Common myeloid progenitor, CD34-positive (primary cell): Measurements from ENCODE around the gene SERPINA6. TPM values are rescaled to one million over a fixed set of nuclear protein-coding genes. Genes with fewer than 3 reads are reported as not detected.
"Not testable (repeated sequence)": the region's sequence is repeated elsewhere in the genome, so short reads cannot be mapped to it uniquely, and the experiment has no call there.

ENCODE experiments used
- CTCF ChIA-PET: fragments of 350-600 bp; sonication (Branson Sonifier 250); formaldehyde crosslinking; loops from one replicate; lab custom pipeline; 2021; ENCODE audit warnings: antibody characterized with exemption; lab: Charles Lee
- POLR2A ChIA-PET: fragments of 350-600 bp; sonication (Branson Sonifier 250); formaldehyde crosslinking; loops from one replicate; lab custom pipeline; 2021; ENCODE audit warnings: antibody characterized with exemption; lab: Charles Lee
- DNase-seq, 3 donors: peaks; one replicate each; pipeline versions ENCODE4 v3.0.0 to v3.0.0-alpha.2; 2013
- H3K27ac ChIP-seq, 2 experiments: 1 replicate in 1 of 2; 2 replicates in 1 of 2; pipeline ENCODE4 v1.7.0; 2013; ENCODE audit warnings: inconsistent platforms in 2 of 2, low read length in 2 of 2, mild to moderate bottlenecking in 2 of 2, low read depth in 1 of 2, moderate library complexity in 1 of 2; ENCODE audit not compliant: severe bottlenecking in 2 of 2, insufficient read depth in 1 of 2, poor library complexity in 1 of 2
- H3K27me3 ChIP-seq, 5 experiments: replicated peaks in 2 of 5; 1 replicate in 3 of 5; 2 replicates in 2 of 5; pipeline versions ENCODE4 v1.6.1 to v1.7.0; 2013; ENCODE audit warnings: low read length in 4 of 5, mild to moderate bottlenecking in 2 of 5, moderate library complexity in 2 of 5, inconsistent platforms in 1 of 5; ENCODE audit not compliant: insufficient read depth in 5 of 5, control insufficient read depth in 4 of 5
- H3K36me3 ChIP-seq, 4 experiments: 1 replicate in 2 of 4; 2 replicates in 2 of 4; pipeline versions ENCODE4 v1.6.1 to v1.7.0; 2013; ENCODE audit warnings: low read length in 3 of 4, control low read depth in 1 of 4, mild to moderate bottlenecking in 1 of 4; ENCODE audit not compliant: control insufficient read depth in 4 of 4, insufficient read depth in 4 of 4
- H3K4me1 ChIP-seq, 4 experiments: 1 replicate in 3 of 4; 2 replicates in 1 of 4; pipeline versions ENCODE4 v1.6.1 to v1.7.1; 2013; ENCODE audit warnings: low read length in 3 of 4, mild to moderate bottlenecking in 3 of 4, control low read depth in 1 of 4, inconsistent platforms in 1 of 4, moderate library complexity in 1 of 4; ENCODE audit not compliant: control insufficient read depth in 4 of 4, insufficient read depth in 4 of 4; ENCODE audit errors: control extremely low read depth in 1 of 4
- H3K4me3 ChIP-seq, 7 experiments: 1 replicate in 4 of 7; 2 replicates in 3 of 7; pipeline versions ENCODE4 v1.5.1 to v1.7.0; 2013; ENCODE audit warnings: mild to moderate bottlenecking in 7 of 7, low read length in 6 of 7, moderate library complexity in 6 of 7, inconsistent platforms in 2 of 7, low read depth in 2 of 7, control low read depth in 1 of 7; ENCODE audit not compliant: insufficient read depth in 4 of 7, control insufficient read depth in 1 of 7; ENCODE audit errors: extremely low read depth in 1 of 7
- H3K9me3 ChIP-seq, 5 experiments: 1 replicate in 4 of 5; 2 replicates in 1 of 5; pipeline versions ENCODE4 v1.6.1 to v1.7.1; 2013; ENCODE audit warnings: low read length in 4 of 5, mild to moderate bottlenecking in 2 of 5, inconsistent platforms in 1 of 5, low read depth in 1 of 5, moderate library complexity in 1 of 5; ENCODE audit not compliant: control insufficient read depth in 4 of 5, insufficient read depth in 2 of 5; ENCODE audit errors: control extremely low read depth in 1 of 5
- WGBS: methylation state at CpG from one replicate; pipeline ENCODE4 v1.1.5; 2013; ENCODE audit not compliant: insufficient coverage; 5-methylcytosine and 5-hydroxymethylcytosine counted together
- polyA plus RNA-seq: library from polyadenylated mRNA; unstranded; fragments of 120-200 nt; gene quantifications from one replicate; pipeline ENCODE4 v1.2.1, GENCODE V29; 2013

Gene SERPINA6, protein sequence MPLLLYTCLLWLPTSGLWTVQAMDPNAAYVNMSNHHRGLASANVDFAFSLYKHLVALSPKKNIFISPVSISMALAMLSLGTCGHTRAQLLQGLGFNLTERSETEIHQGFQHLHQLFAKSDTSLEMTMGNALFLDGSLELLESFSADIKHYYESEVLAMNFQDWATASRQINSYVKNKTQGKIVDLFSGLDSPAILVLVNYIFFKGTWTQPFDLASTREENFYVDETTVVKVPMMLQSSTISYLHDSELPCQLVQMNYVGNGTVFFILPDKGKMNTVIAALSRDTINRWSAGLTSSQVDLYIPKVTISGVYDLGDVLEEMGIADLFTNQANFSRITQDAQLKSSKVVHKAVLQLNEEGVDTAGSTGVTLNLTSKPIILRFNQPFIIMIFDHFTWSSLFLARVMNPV
- not detected for polyA plus RNA-seq

- 80% methylated on average over 12 of the region's 15 CpGs for WGBS
- H3K27ac ChIP-seq, result no peak within 1 kb of the TSS
- H3K9me3 ChIP-seq, result peaks cover 0 to 5% (median 0%) of the 10 kb centered on the region in 5 experiments
- H3K4me1 ChIP-seq, result no peaks in the 10 kb centered on the region
- peaks cover 0 to 4% (median 2%) of the 10 kb centered on the region in 5 experiments for H3K27me3 ChIP-seq
- ChIA-PET POLR2A (no interaction called here), CTCF (no interaction called here)
- DNase-seq, result no peak
- no peaks in the 10 kb centered on the region for H3K36me3 ChIP-seq
- H3K4me3 ChIP-seq, result no peak within 1 kb of the TSS
These were observed at the start of gene SERPINA6 for GRCh38 chr14:94322648-94323570. Gene SERPINA6, minus strand, starts transcription at chr14:94323336. Its CDS starts 8,688 bp downstream, at chr14:94314648.

DNA sequence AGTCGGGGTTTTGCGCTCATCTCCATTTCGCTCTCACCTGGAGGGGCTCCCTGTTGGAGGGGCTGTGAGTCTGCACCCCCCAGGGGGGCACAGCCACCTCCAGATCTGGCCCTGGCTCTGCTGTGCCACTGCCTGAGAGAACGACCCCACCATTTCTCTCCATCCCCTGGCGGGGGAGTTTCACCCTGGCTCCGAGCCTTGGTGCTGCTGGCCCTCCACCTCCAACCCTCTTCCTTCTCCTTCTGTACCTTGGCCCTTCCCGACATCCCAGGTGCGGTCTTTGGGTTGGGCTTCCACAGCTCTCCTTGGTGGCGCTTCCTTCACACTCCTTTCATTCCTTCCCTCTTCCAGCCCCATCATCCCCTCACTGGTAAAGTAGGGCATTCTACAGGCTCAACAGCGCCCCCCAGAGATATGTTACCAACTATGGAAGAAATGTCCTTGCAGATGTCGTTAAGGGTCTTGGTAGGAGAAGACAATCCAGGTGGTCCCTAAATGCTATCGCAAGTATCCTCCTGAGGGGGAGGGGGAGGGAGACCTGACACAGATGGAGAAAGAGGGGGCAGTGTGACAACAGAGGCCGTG is 49.0 kb upstream of the SERPINA6 start:
- 86% methylated on average over 12 of the region's 13 CpGs for WGBS
- no peak for DNase-seq
- Histone ChIP-seq H3K36me3 (no peaks in the 10 kb centered on the region), H3K9me3 (no peaks in the 10 kb centered on the region), H3K27ac (no peak overlapping the region), H3K27me3 (peaks cover 0 to 3% (median 0%) of the 10 kb centered on the region in 5 experiments), H3K4me1 (no peaks in the 10 kb centered on the region), H3K4me3 (no peak overlapping the region)
- CTCF ChIA-PET, result no interaction called here
- POLR2A ChIA-PET, result no interaction called here

DNA sequence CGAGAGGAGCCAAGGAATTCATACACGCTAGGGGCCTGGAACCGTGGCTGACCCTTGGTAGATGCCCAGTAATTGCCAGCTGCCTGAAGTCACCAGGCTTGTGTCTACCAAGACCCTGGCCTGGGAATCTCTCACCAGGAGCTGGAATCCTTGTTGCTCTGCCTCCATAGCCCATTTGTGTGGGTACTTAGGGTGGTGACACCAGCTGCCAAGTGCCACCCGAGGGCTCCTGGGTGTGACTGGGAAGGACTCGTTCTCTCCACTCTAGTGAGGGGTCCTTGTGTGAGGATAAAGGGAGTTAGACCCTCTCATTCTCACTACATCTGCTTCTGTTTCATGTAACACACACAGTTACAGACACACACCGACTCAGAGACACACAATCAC is 47.4 kb upstream of the SERPINA6 start:
- no peak for DNase-seq
- WGBS, result no CpG with 5 or more reads among the region's 6 CpGs
- Histone ChIP-seq H3K27ac (no peak overlapping the region), H3K9me3 (no peaks in the 10 kb centered on the region), H3K36me3 (no peaks in the 10 kb centered on the region), H3K4me3 (no peak overlapping the region), H3K4me1 (no peaks in the 10 kb centered on the region), H3K27me3 (peaks cover 0 to 3% (median 0%) of the 10 kb centered on the region in 5 experiments)
- CTCF ChIA-PET, result no interaction called here
- POLR2A ChIA-PET, result no interaction called here

DNA sequence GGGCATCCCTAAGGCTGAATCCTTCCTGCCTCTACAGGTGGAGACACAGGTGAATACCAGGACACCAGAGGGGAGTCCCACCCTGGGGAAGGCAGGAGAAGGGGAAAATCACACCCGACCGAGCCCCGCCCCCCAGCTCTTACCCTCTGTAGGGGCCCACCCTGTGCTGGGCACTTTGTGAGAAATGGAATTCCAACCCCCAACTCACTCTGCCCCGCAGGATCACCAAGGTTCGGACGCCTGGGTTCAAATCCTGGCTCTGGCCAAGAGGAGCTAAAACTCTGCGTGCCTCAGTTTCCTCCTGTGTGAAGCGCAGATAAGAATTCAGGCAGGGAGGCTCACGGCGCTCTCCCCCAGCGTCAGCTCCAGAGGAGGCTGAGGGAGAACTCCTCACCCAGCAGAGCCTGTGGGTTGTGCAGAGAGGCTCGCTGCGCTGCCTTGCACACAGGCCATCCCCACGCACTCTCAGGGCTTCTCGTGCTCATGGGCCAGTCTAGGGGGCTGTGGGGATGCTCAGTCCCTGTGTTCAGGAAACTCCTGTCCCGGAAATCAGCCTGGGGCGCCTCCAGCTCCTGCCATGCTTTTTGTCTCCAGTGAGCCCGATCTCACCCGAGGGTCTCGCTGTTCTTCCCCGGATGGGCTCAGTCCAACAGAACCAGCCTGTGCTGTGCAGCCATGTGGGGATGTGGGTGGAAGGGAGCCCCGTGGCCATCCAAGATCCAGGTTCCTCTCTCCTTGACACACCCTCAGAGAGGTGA is 46.8 kb upstream of the SERPINA6 start:
- H3K36me3 ChIP-seq, H3K27ac ChIP-seq, H3K4me3 ChIP-seq, H3K27me3 ChIP-seq, DNase-seq, H3K9me3 ChIP-seq, H3K4me1 ChIP-seq, POLR2A ChIA-PET: not testable (repeated sequence)
- 85% methylated on average over 10 of the region's 22 CpGs for WGBS
- CTCF ChIA-PET, result interaction anchor here (1.0 kb wide), 1 partner anchor 14 kb away, joined by 3 read pairs; no protein-coding TSS in a partner anchor

DNA sequence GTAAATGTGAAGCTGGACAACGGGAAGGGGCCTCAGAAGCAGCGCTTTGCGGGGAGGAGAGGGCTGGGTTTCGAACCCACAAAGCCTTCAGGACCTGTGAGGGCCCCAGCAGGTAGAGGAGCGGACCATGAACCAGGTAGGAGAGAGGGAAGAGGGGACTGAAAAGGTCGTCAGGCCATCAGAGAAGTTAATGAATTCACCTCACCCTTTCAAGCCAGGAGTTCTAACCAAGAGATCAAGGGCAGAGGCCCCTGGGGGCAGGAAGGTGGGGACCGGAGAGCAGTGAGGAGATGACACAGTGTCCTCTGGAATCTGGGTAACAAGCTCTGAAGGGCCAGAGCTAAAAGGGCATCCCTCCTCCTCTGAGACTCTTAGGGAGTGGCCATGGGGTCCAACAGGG is 45.8 kb upstream of the SERPINA6 start:
- Histone ChIP-seq H3K9me3 (no peaks in the 10 kb centered on the region), H3K4me1 (no peaks in the 10 kb centered on the region), H3K27me3 (peaks cover 0 to 3% (median 0%) of the 10 kb centered on the region in 5 experiments), H3K4me3 (no peak overlapping the region), H3K27ac (no peak overlapping the region), H3K36me3 (no peaks in the 10 kb centered on the region)
- WGBS, result 100% methylated on average over 4 of the region's 7 CpGs
- POLR2A ChIA-PET, result no interaction called here
- CTCF ChIA-PET, result interaction anchor here (1.0 kb wide), 1 partner anchor 13 kb away, joined by 3 read pairs; no protein-coding TSS in a partner anchor
- no peak for DNase-seq

GRCh38 chr14:94368243-94368590 is 45.1 kb upstream of the SERPINA6 start:
- Histone ChIP-seq H3K9me3 (no peaks in the 10 kb centered on the region), H3K4me1 (no peaks in the 10 kb centered on the region), H3K4me3 (no peak overlapping the region), H3K36me3 (no peaks in the 10 kb centered on the region), H3K27me3 (no peaks in the 10 kb centered on the region), H3K27ac (no peak overlapping the region)
- no peak for DNase-seq
- ChIA-PET POLR2A (no interaction called here), CTCF (no interaction called here)
- WGBS, result 92% methylated on average over 3 of the region's 3 CpGs
